HepG2 (cell line): Measurements from ENCODE around the gene TPTE2. TPM values are rescaled to one million over a fixed set of nuclear protein-coding genes. Genes with fewer than 3 reads are reported as not detected.
A peak's percentile ranks its signal among the peaks of the same experiment; 100 is the strongest.

Experiments
- NFYC ChIP-seq: IDR thresholded peaks from 2 replicates; pipeline ENCODE4 v1.6.1; 2016; ENCODE audit warnings: missing genetic modification reagents, missing compliant biosample characterization
- SOX13 ChIP-seq, 3 experiments: fragments of 450-650 bp in 1 of 3; sonication (generic) in 1 of 3; formaldehyde crosslinking in 1 of 3; IDR thresholded peaks in 2 of 3; conservative IDR thresholded peaks in 1 of 3; 2 replicates each; pipeline versions ENCODE4 v1.5.0 to v1.6.1; 2016 to 2020; ENCODE audit warnings: antibody characterized with exemption in 1 of 3, mild to moderate bottlenecking in 1 of 3, missing compliant biosample characterization in 1 of 3, missing genetic modification reagents in 1 of 3, moderate library complexity in 1 of 3
- SOX6 ChIP-seq, 2 experiments: fragments of 450-650 bp in 1 of 2; sonication (generic) in 1 of 2; formaldehyde crosslinking in 1 of 2; IDR thresholded peaks; 2 replicates each; pipeline versions ENCODE4 v1.4.0 to v1.6.1; 2017 to 2020; ENCODE audit warnings: antibody characterized with exemption in 1 of 2, mild to moderate bottlenecking in 1 of 2, missing genetic modification reagents in 1 of 2
- SP5 ChIP-seq: IDR thresholded peaks from 2 replicates; pipeline ENCODE4 v1.6.1; 2016; ENCODE audit warnings: low read depth, borderline replicate concordance
- SRSF1 ChIP-seq: fragments of 200-400 bp; formaldehyde crosslinking; optimal IDR thresholded peaks from 2 replicates; pipeline ENCODE3; 2017; ENCODE audit warnings: mild to moderate bottlenecking, low read depth, low read length, moderate library complexity
- TARDBP ChIP-seq: sonication (generic); formaldehyde crosslinking; IDR thresholded peaks from 2 replicates; pipeline ENCODE4 v1.8.0; 2022; ENCODE audit warnings: mild to moderate bottlenecking, missing genetic modification reagents
- TBX2 ChIP-seq: sonication (generic); formaldehyde crosslinking; IDR thresholded peaks from 2 replicates; pipeline ENCODE4 v1.5.0; 2020; ENCODE audit warnings: missing genetic modification reagents, mild to moderate bottlenecking, borderline replicate concordance
- THYN1 ChIP-seq: sonication (generic); formaldehyde crosslinking; IDR thresholded peaks from 2 replicates; pipeline ENCODE4 v1.8.1; 2023; ENCODE audit warnings: low read depth, mild to moderate bottlenecking, moderate library complexity, missing genetic modification reagents, borderline replicate concordance
- TOE1 ChIP-seq: sonication (generic); formaldehyde crosslinking; IDR thresholded peaks from 2 replicates; pipeline ENCODE4 v1.4.0; 2020; ENCODE audit warnings: mild to moderate bottlenecking, missing genetic modification reagents
- ZNF530 ChIP-seq: sonication (generic); formaldehyde crosslinking; IDR thresholded peaks from 2 replicates; pipeline ENCODE4 v1.5.0; 2020; ENCODE audit warnings: low read depth, mild to moderate bottlenecking, missing genetic modification reagents
- ZNF547 ChIP-seq: sonication (generic); formaldehyde crosslinking; IDR thresholded peaks from 2 replicates; pipeline ENCODE4 v1.5.1; 2020; ENCODE audit warnings: mild to moderate bottlenecking, missing genetic modification reagents
- ZNF678 ChIP-seq: sonication (generic); formaldehyde crosslinking; IDR thresholded peaks from 2 replicates; pipeline ENCODE4 v1.4.0; 2020; ENCODE audit warnings: mild to moderate bottlenecking, missing genetic modification reagents
- polyA plus RNA-seq, 8 experiments: library from polyadenylated mRNA; depleted of rRNA in 3 of 8; stranded (reverse) in 7 of 8; unstranded in 1 of 8; fragments of >200 nt; fragmentation: Illumina TruSeq in 4 of 8; extraction: Trizol in 4 of 8; gene quantifications; 2 replicates each; pipeline versions ENCODE4 v1.2.1 to v1.2.3, GENCODE V29; 2011 to 2016; ENCODE audit warnings: low read depth in 4 of 8, missing spikeins in 1 of 8, mixed read lengths in 1 of 8; ENCODE audit not compliant: insufficient read depth in 1 of 8
- total RNA-seq, 5 experiments: library from RNA; depleted of rRNA; stranded (reverse); fragments of >200 nt; fragmentation: Illumina TruSeq; extraction: Trizol; gene quantifications; 2 replicates each; pipeline ENCODE4 v1.2.3, GENCODE V29; 2016; ENCODE audit warnings: low read depth in 1 of 5
- TF ChIP-seq, protein P1 (sequence below): IDR thresholded peaks from 2 replicates; pipeline ENCODE4 v1.6.1; 2016; ENCODE audit warnings: low read depth, control low read depth
- TF ChIP-seq, protein P2 (sequence below): sonication (generic); formaldehyde crosslinking; IDR thresholded peaks from 2 replicates; pipeline ENCODE4 v1.4.0; 2020; ENCODE audit warnings: mild to moderate bottlenecking, missing genetic modification reagents
- TF ChIP-seq, protein P3 (sequence below): sonication (generic); formaldehyde crosslinking; IDR thresholded peaks from 2 replicates; pipeline ENCODE4 v1.8.0; 2022; ENCODE audit warnings: missing genetic modification reagents, low read depth, mild to moderate bottlenecking, borderline replicate concordance
- TF ChIP-seq, protein P4 (sequence below): sonication (generic); formaldehyde crosslinking; IDR thresholded peaks from 2 replicates; pipeline ENCODE4 v1.4.0; 2020; ENCODE audit warnings: mild to moderate bottlenecking, missing genetic modification reagents
- TF ChIP-seq, protein P5 (sequence below): sonication (generic); formaldehyde crosslinking; conservative IDR thresholded peaks from 2 replicates; pipeline ENCODE4 v1.4.0; 2020; ENCODE audit warnings: missing genetic modification reagents

TPTE2 gene
- total and polyA plus RNA-seq, 2 of the 13 experiments (the other 11 are each of a cell fraction or from before 2014, with no cell fraction given), result 0.07 TPM; not detected in 1

DNA sequence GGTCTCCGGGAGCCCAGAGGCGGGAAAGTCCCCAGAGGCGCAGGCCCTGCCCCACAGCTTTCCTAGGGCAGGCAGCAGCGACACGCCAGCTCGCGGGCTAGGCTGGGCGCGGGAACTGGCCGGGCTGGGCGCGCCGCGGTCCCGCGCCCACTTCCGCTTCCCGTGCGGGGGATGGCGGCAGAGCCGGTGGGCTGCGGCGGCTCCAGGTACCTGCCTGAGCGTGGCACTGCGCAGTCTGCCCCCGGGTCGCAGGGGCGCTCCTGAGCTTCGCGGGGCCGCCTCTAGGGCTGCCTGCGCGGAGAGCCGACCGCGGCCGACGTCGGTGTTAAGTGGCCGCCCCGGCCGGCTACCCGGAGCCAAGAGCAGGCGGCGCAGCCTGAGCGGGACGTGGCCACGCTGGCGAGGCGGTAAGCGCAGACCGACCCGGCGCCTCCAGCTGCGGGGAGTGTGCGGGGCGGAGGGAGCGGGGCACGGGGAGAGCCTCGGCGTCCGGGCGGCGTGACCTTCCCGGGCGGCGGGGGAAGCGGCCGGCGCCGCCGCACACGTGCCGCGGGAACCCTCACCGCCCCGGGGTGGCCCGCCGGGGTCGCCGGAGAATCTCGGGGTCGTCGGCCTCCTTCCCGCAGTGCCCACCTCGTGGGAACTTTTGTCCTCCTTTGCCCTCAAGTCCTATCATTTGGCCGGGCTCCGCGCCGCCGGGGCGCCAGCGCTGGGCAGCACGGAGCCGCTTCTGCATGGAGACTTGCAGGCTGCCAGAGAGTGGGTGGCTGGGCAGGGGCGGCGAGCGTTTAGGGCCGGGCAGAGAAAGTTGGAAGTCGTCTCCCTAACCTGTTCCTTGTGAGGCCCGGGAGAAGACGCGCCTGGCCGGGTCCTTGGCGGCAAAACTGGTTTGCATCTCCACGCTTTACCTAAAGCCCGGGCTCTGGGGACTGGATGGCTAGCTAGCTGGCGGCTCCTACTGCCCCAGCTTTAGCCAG, 40.7 kb upstream of the TPTE2 start (continued):
- TF ChIP-seq SOX13 (IDR thresholded peaks at IDR 0.05) (no peak; the same call in 1 of the 2 replicates), SOX13 (CRISPR knock-in tag; conservative IDR thresholded peaks at IDR 0.05 in 1 of 2, IDR thresholded peaks at IDR 0.05 in 1 of 2) (no peak; a peak in 1 of 4 replicates), TBX2 (CRISPR knock-in tag) (peak; percentile 27; the same call in 1 of the 2 replicates), NFYC (no peak), TARDBP (CRISPR knock-in tag) (no peak), SP5 (no peak), ZNF530 (no peak), THYN1 (CRISPR knock-in tag) (no peak), SOX6 (IDR thresholded peaks at IDR 0.05) (no peak), SOX6 (CRISPR knock-in tag; IDR thresholded peaks at IDR 0.05) (no peak), TOE1 (CRISPR knock-in tag) (no peak), ZNF547 (CRISPR knock-in tag) (peak; percentile 84), ZNF678 (peak; percentile 81; the same call in 1 of the 2 replicates), SRSF1 (no peak)
- TF ChIP-seq, protein P1, sequence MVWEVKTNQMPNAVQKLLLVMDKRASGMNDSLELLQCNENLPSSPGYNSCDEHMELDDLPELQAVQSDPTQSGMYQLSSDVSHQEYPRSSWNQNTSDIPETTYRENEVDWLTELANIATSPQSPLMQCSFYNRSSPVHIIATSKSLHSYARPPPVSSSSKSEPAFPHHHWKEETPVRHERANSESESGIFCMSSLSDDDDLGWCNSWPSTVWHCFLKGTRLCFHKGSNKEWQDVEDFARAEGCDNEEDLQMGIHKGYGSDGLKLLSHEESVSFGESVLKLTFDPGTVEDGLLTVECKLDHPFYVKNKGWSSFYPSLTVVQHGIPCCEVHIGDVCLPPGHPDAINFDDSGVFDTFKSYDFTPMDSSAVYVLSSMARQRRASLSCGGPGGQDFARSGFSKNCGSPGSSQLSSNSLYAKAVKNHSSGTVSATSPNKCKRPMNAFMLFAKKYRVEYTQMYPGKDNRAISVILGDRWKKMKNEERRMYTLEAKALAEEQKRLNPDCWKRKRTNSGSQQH, result no peak
- TF ChIP-seq, protein P2, sequence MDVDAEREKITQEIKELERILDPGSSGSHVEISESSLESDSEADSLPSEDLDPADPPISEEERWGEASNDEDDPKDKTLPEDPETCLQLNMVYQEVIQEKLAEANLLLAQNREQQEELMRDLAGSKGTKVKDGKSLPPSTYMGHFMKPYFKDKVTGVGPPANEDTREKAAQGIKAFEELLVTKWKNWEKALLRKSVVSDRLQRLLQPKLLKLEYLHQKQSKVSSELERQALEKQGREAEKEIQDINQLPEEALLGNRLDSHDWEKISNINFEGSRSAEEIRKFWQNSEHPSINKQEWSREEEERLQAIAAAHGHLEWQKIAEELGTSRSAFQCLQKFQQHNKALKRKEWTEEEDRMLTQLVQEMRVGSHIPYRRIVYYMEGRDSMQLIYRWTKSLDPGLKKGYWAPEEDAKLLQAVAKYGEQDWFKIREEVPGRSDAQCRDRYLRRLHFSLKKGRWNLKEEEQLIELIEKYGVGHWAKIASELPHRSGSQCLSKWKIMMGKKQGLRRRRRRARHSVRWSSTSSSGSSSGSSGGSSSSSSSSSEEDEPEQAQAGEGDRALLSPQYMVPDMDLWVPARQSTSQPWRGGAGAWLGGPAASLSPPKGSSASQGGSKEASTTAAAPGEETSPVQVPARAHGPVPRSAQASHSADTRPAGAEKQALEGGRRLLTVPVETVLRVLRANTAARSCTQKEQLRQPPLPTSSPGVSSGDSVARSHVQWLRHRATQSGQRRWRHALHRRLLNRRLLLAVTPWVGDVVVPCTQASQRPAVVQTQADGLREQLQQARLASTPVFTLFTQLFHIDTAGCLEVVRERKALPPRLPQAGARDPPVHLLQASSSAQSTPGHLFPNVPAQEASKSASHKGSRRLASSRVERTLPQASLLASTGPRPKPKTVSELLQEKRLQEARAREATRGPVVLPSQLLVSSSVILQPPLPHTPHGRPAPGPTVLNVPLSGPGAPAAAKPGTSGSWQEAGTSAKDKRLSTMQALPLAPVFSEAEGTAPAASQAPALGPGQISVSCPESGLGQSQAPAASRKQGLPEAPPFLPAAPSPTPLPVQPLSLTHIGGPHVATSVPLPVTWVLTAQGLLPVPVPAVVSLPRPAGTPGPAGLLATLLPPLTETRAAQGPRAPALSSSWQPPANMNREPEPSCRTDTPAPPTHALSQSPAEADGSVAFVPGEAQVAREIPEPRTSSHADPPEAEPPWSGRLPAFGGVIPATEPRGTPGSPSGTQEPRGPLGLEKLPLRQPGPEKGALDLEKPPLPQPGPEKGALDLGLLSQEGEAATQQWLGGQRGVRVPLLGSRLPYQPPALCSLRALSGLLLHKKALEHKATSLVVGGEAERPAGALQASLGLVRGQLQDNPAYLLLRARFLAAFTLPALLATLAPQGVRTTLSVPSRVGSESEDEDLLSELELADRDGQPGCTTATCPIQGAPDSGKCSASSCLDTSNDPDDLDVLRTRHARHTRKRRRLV (CRISPR knock-in tag), result no peak
- TF ChIP-seq, protein P3, sequence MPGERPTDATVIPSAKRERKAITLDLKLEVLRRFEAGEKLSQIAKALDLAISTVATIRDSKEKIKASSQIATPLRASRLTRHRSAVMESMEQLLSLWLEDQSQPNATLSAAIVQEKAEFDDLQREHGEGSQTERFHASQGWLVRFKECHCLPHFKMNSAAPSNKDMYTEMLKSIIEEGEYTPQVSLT (CRISPR knock-in tag), result no peak; the same call in 1 of the 2 replicates
- TF ChIP-seq, protein P4, sequence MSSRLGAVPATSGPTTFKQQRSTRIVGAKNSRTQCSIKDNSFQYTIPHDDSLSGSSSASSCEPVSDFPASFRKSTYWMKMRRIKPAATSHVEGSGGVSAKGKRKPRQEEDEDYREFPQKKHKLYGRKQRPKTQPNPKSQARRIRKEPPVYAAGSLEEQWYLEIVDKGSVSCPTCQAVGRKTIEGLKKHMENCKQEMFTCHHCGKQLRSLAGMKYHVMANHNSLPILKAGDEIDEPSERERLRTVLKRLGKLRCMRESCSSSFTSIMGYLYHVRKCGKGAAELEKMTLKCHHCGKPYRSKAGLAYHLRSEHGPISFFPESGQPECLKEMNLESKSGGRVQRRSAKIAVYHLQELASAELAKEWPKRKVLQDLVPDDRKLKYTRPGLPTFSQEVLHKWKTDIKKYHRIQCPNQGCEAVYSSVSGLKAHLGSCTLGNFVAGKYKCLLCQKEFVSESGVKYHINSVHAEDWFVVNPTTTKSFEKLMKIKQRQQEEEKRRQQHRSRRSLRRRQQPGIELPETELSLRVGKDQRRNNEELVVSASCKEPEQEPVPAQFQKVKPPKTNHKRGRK (CRISPR knock-in tag), result no peak
- TF ChIP-seq, protein P5, sequence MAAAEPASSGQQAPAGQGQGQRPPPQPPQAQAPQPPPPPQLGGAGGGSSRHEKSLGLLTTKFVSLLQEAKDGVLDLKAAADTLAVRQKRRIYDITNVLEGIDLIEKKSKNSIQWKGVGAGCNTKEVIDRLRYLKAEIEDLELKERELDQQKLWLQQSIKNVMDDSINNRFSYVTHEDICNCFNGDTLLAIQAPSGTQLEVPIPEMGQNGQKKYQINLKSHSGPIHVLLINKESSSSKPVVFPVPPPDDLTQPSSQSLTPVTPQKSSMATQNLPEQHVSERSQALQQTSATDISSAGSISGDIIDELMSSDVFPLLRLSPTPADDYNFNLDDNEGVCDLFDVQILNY (CRISPR knock-in tag), result peak; percentile 89
